A673 (cell line): ENCODE measurements around the gene PKD1. TPM values are rescaled to one million over a fixed set of nuclear protein-coding genes. Genes with fewer than 3 reads are reported as not detected.

ENCODE experiments used
- BruUV-seq: library from RNA; stranded (reverse); fragments of 400-500 nt; replicated peaks from 2 replicates; lab custom pipeline; 2021; lab: Mats Ljungman, UMichigan
- CTCF ChIA-PET: fragments of 300-600 bp; sonication (Branson Sonifier 250); formaldehyde crosslinking; loops from one replicate; lab custom pipeline; 2022; ENCODE audit warnings: antibody characterized with exemption; lab: Charles Lee
- POLR2A ChIA-PET: fragments of 300-600 bp; sonication (Branson Sonifier 250); formaldehyde crosslinking; loops from one replicate; lab custom pipeline; 2022; ENCODE audit warnings: antibody characterized with exemption; ENCODE audit not compliant: low non-redundant PET; lab: Charles Lee
- DNase-seq: peaks from one replicate; pipeline ENCODE4 v3.0.0-alpha.2; 2015; ENCODE audit warnings: low spot score
- H3K27ac ChIP-seq: fragments of 200-600 bp; sonication (generic); 2 replicates; pipeline ENCODE4 v1.5.1; 2016; ENCODE audit warnings: mixed run types, low read depth, mild to moderate bottlenecking, mixed read lengths, antibody characterized with exemption, low read length; ENCODE audit not compliant: poor library complexity, severe bottlenecking
- H3K27me3 ChIP-seq: fragments of 200-600 bp; sonication (generic); replicated peaks from 2 replicates; pipeline ENCODE4 v1.6.1; 2017; ENCODE audit warnings: mixed run types, low read depth, mild to moderate bottlenecking, mixed read lengths, antibody characterized with exemption, low read length; ENCODE audit not compliant: insufficient read depth, poor library complexity
- H3K36me3 ChIP-seq: fragments of 200-600 bp; sonication (generic); 2 replicates; pipeline ENCODE4 v1.6.1; 2016; ENCODE audit warnings: mixed run types, mild to moderate bottlenecking, mixed read lengths, antibody characterized with exemption, low read length; ENCODE audit not compliant: insufficient read depth, poor library complexity, severe bottlenecking
- H3K4me1 ChIP-seq: fragments of 200-600 bp; sonication (generic); 2 replicates; pipeline ENCODE4 v1.6.1; 2017; ENCODE audit warnings: mixed run types, mild to moderate bottlenecking, mixed read lengths, antibody characterized with exemption, low read length; ENCODE audit not compliant: insufficient read depth, poor library complexity, severe bottlenecking
- H3K4me3 ChIP-seq: fragments of 200-600 bp; sonication (generic); 2 replicates; pipeline ENCODE4 v1.5.1; 2016; ENCODE audit warnings: low read depth, mixed run types, mild to moderate bottlenecking, mixed read lengths, low read length; ENCODE audit not compliant: poor library complexity, severe bottlenecking
- H3K9me3 ChIP-seq: fragments of 200-600 bp; sonication (generic); 2 replicates; pipeline ENCODE4 v1.6.1; 2016; ENCODE audit warnings: mixed run types, low read depth, mild to moderate bottlenecking, mixed read lengths, antibody characterized with exemption, low read length; ENCODE audit not compliant: poor library complexity, severe bottlenecking
- CTCF ChIP-seq: fragments of 300-800, 200-600 bp; sonication (generic); conservative IDR thresholded peaks from 2 replicates; pipeline ENCODE4 v1.5.1; 2017; ENCODE audit warnings: low read depth, mild to moderate bottlenecking, antibody characterized with exemption, low read length, moderate library complexity, mixed read lengths
- EZH2 ChIP-seq: fragments of 200-600 bp; sonication (generic); IDR thresholded peaks from 2 replicates; pipeline ENCODE4 v1.6.1; 2017; ENCODE audit warnings: borderline replicate concordance, low read depth, mild to moderate bottlenecking, mixed read lengths, antibody characterized with exemption, low read length; ENCODE audit not compliant: poor library complexity, severe bottlenecking
- intact Hi-C: fragments of 100-400 bp; cut with micrococcal nuclease; formaldehyde crosslinking; loops from one replicate; pipeline ENCODE4 v1.10.0; 2022; ENCODE audit not compliant: unreplicated experiment
- total RNA-seq: library from RNA; stranded (reverse); gene quantifications from 2 replicates; pipeline ENCODE4 v1.2.3, GENCODE V29; 2021

Gene PKD1
- total RNA-seq, 1 experiment from 2014 or later = 121 TPM

- no peaks in the 10 kb centered on the region for H3K4me1 ChIP-seq
- CTCF ChIA-PET = no interaction called here
- no peak for TF ChIP-seq EZH2
- no peak for TF ChIP-seq CTCF
- no peak for DNase-seq
- no peak overlapping the region for H3K27ac ChIP-seq
- intact Hi-C loops = no loop called here
- H3K9me3 ChIP-seq = no peaks in the 10 kb centered on the region
- peaks cover 7% of the 10 kb centered on the region for H3K36me3 ChIP-seq
- POLR2A ChIA-PET = no interaction called here
- no TSS peak for BruUV-seq
- H3K27me3 ChIP-seq = no peaks in the 10 kb centered on the region
- no peak overlapping the region for H3K4me3 ChIP-seq
These were observed 56.3 kb downstream of the PKD1 start for GRCh38 chr16:2079311-2079800.

- BruUV-seq = no TSS peak
- Histone ChIP-seq H3K4me3 (no peak overlapping the region), H3K27ac (no peak overlapping the region), H3K4me1 (no peaks in the 10 kb centered on the region), H3K27me3 (no peaks in the 10 kb centered on the region), H3K36me3 (peaks cover 7% of the 10 kb centered on the region), H3K9me3 (no peaks in the 10 kb centered on the region)
- no peak for TF ChIP-seq CTCF
- no peak for TF ChIP-seq EZH2
- ChIA-PET POLR2A (no interaction called here), CTCF (no interaction called here)
- no peak for DNase-seq
- intact Hi-C loops = no loop called here
These were observed 57.0 kb downstream of the PKD1 start for GRCh38 chr16:2078691-2079090.

GRCh38 chr16:2078096-2078495 is 57.6 kb downstream of the PKD1 start:
- intact Hi-C loops = no loop called here
- Histone ChIP-seq H3K36me3 (peaks cover 7% of the 10 kb centered on the region), H3K9me3 (no peaks in the 10 kb centered on the region), H3K4me3 (no peak overlapping the region), H3K4me1 (no peaks in the 10 kb centered on the region), H3K27me3 (no peaks in the 10 kb centered on the region), H3K27ac (no peak overlapping the region)
- no TSS peak for BruUV-seq
- TF ChIP-seq EZH2 = no peak
- POLR2A ChIA-PET = no interaction called here
- CTCF ChIA-PET = no interaction called here
- DNase-seq = no peak

GRCh38 chr16:2077696-2078095 is 58.0 kb downstream of the PKD1 start:
- H3K9me3 ChIP-seq = no peaks in the 10 kb centered on the region
- no peaks in the 10 kb centered on the region for H3K27me3 ChIP-seq
- H3K36me3 ChIP-seq = peaks cover 7% of the 10 kb centered on the region
- ChIA-PET CTCF (no interaction called here), POLR2A (no interaction called here)
- no peak overlapping the region for H3K27ac ChIP-seq
- no peak overlapping the region for H3K4me3 ChIP-seq
- no TSS peak for BruUV-seq
- TF ChIP-seq EZH2 = no peak
- no peak for TF ChIP-seq CTCF
- no peak for DNase-seq
- H3K4me1 ChIP-seq = no peaks in the 10 kb centered on the region
- intact Hi-C loops = no loop called here
